HG03457 (cell line): ENCODE data around the gene SLC24A5.

Experiments
- ATAC-seq: cut with Tn5 transposase; IDR thresholded peaks from one replicate; pipeline ENCODE4 v1.9.1; 2021; ENCODE audit warnings: moderate number of reproducible peaks; ENCODE audit not compliant: unreplicated experiment

Gene SLC24A5

DNA sequence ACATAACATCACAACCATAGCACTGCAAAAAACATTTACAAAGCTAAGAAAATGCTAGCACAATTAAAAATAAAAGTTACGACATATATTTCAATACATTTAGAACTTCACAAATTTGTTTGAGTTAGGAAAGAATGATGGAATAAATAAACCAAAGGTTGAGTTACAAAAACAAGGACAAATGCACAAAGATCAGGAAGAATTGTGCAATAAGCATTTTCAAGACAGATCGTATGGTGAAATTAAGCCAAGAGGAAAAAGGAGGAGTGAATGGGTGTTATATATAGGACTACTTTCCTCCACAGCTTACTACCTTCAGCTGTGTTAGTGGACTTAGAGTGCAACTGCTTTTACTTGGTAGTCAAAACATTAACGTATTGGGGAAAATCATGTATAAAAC is 64.7 kb downstream of the SLC24A5 start:
- no peak for ATAC-seq

DNA sequence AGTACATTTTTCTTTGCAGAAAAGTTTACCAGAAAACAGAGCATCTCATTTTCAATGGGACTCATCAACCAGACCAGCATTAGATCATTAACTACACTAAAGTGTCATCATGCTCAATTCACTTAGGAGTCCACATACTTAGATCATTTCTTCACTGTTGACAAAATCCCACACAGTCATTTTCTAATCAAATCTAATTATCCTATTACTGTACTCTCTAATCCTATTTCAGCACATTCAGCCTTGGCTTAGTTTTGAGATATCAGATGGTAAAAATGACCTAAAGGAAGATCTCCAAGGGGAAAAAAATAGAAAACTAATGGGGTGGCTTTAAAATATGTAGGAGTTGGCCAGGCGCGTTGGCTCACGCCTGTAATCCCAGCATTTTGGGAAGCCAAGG is 65.5 kb downstream of the SLC24A5 start:
- no peak for ATAC-seq

DNA sequence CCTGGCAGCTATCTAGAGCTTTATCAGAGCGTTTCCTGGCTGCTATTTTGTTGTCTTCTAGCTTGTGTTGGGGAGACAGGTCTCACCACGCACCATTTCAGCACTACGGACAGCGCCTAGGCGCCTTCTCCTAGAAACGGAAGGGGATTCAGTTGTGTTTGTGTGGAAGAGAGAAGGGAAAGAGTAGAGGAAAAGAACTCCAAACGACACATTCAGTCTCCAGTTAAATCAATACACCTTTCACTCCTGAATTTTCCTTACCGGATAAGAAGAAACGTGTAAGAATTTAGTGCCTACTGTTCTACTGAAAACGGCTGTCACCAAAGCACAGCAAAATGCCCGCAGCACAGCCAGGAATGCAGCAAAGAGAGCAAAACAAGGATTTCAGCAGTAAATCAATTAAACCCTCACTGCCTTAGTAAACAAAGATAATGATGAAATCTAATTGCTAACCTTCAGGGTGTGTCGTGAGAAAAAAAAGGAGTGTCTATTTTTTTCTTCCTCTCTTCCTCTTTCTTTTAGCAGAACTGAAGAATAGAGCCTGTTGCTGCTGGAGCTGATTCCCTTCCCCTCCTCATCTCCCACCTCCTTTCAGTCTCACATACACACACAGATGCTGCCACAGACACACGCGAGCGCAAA is 70.3 kb downstream of the SLC24A5 start:
- ATAC-seq: no peak

DNA sequence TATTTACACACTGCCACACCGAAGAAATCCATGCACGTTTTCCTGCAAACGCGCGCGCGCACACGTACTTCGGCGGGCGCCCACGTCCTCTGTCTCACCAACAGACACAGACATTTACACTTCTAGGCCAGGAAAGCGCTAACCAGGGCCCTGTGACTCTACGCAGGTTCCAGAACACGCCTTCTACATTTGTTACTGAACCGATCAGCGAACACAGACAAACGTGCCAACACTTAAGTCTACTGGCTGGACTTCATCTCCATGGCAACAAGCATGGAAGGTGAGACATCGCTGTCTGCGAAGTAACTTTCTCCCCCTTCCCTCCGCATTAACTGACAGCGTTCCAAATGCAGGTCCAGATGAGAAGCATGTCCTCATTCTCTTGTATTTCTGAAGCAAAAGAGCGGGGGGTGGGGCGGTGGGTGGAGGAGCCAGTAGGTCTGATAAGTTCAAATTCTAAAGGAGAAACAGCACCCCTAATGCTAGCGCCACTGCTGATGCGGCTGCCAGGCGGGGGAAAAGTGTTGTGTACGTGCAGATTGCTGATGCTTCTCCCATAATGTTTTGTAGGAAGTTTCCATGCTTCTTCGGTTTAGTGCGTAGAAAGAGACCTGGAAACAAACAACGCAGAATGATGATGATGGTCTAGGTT is 70.9 kb downstream of the SLC24A5 start, which contains the start of gene CTXN2:
CTXN2 (plus strand) TSS at position 92 of the 652 bp plus-strand sequence. CDS start 9,636 bp downstream, outside the sequence.
- no peak for ATAC-seq
